Stomach smooth muscle (tissue), 2 donors: ENCODE measurements around the gene ITSN2.
"Not testable (repeated sequence)": the region's sequence is repeated elsewhere in the genome, so short reads cannot be mapped to it uniquely, and the experiment has no call there.

Experiments used
- H3K27ac ChIP-seq: one replicate; pipeline ENCODE4 v1.7.0; 2013; ENCODE audit warnings: mild to moderate bottlenecking, low read length, inconsistent platforms
- H3K27me3 ChIP-seq, 2 donors: one replicate each; pipeline ENCODE4 v1.7.0; 2013; ENCODE audit warnings: low read length in 2 of 2; ENCODE audit not compliant: insufficient read depth in 2 of 2, control insufficient read depth in 1 of 2
- H3K36me3 ChIP-seq, 2 donors: one replicate each; pipeline ENCODE4 v1.7.0; 2013; ENCODE audit warnings: low read length in 2 of 2; ENCODE audit not compliant: control insufficient read depth in 2 of 2, insufficient read depth in 2 of 2
- H3K4me1 ChIP-seq: one replicate; pipeline ENCODE4 v1.7.0; 2013; ENCODE audit warnings: low read length; ENCODE audit not compliant: control insufficient read depth, insufficient read depth
- H3K4me3 ChIP-seq, 2 donors: one replicate each; pipeline ENCODE4 v1.7.0; 2013; ENCODE audit warnings: low read length in 2 of 2
- H3K9ac ChIP-seq, 2 donors: one replicate each; pipeline ENCODE4 v1.7.0; 2013; ENCODE audit warnings: low read length in 2 of 2, mild to moderate bottlenecking in 1 of 2
- H3K9me3 ChIP-seq, 2 donors: one replicate each; pipeline ENCODE4 v1.7.0; 2013; ENCODE audit warnings: low read length in 2 of 2; ENCODE audit not compliant: control insufficient read depth in 2 of 2
- donor health status: healthy.
- donor health status: Pancreatic carcinoma.

The ITSN2 gene

GRCh38 chr2:24360050-24360962 is at the start of gene ITSN2:
ITSN2 (minus strand) TSS chr2:24360536; CDS start chr2:24328082, 32,454 bp downstream.
- Histone ChIP-seq H3K27me3 (no peaks in the 10 kb centered on the region), H3K4me3 (peak within 1 kb of the TSS; percentile 84 to 88), H3K9me3 (no peaks in the 10 kb centered on the region), H3K36me3 (no peaks in the 10 kb centered on the region), H3K27ac (peak within 1 kb of the TSS; percentile 78), H3K9ac (peak within 1 kb of the TSS; percentile 83 to 85), H3K4me1 (peaks cover 8% of the 10 kb centered on the region)

DNA sequence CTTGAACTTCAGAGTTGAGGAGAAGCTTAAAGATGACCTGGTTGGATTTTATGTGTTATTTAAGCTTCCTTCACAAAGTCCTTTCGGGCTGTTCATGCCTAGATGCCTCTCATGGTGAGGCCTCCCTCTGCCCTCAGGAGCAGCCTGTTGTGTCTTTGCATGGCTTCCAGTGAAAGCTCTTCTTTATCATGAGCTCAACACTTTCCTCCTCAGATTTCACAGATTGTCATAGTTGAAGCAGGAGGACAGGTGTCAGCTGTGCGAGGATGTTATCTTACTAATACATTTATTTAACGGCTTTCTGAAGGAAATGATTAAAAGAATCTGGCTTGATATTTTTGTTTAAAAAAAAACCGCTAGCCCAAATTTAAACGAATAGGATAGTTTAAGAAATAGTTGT is 48.8 kb upstream of the ITSN2 start:
- Histone ChIP-seq H3K9me3 (no peaks in the 10 kb centered on the region), H3K9ac (no peak overlapping the region), H3K27ac (no peak overlapping the region), H3K36me3 (no peaks in the 10 kb centered on the region), H3K27me3 (peaks cover 0 to 2% of the 10 kb centered on the region in 2 donors), H3K4me1 (no peaks in the 10 kb centered on the region), H3K4me3 (no peak overlapping the region)

DNA sequence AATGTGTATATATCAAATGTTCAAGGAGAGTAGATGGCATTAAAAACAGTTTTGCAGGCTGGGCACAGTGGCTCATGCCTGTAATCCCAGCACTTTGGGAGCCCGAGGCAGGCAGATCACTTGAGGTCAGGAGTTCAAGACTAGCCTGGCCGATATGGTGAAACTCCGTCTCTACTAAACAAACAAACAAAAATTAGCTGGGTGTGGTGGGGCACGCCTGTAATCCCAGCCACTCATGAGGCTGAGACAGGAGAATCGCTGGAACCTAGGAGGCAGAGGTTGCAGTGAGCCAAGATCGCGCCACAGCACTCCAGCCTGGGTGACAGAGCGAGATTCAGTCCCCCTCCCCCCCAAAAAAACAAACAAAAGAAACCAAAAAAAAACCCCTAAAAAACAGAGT is 48.4 kb upstream of the ITSN2 start:
- not testable (repeated sequence) for H3K9me3 ChIP-seq, H3K36me3 ChIP-seq, H3K4me1 ChIP-seq, H3K4me3 ChIP-seq, H3K27ac ChIP-seq, H3K9ac ChIP-seq, H3K27me3 ChIP-seq

- no peak overlapping the region for H3K4me3 ChIP-seq
- no peak overlapping the region for H3K27ac ChIP-seq
- H3K9ac ChIP-seq: no peak overlapping the region
These were observed 44.2 kb upstream of the ITSN2 start for GRCh38 chr2:24404491-24404921.

DNA sequence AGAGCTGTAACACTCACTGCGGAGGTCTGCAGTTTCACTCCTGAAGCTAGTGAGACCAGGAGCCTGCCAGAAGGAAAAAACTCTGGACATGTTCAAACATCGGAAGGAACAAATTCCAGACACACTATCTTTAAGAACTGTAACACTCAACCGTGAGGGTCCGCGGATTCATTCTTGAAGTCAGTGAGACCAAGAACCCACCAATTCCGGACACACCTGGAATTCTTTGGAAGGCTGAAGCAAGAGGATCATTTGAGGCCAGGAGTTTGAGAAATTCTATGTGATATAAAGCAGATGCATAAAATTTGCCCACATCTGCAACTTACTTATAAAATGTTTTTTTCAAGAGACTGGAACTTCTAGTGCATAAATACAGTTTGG is 43.5 kb upstream of the ITSN2 start:
- Histone ChIP-seq H3K27me3 (peaks cover 12 to 18% of the 10 kb centered on the region in 2 donors), H3K9me3 (peaks cover 0 to 5% of the 10 kb centered on the region in 2 donors), H3K27ac (no peak overlapping the region)

More at GRCh38 chr2:24404491-24404921, 44.2 kb upstream of the ITSN2 start:
- peaks cover 5% of the 10 kb centered on the region for H3K4me1 ChIP-seq
- no peaks in the 10 kb centered on the region for H3K36me3 ChIP-seq
- peaks cover 0 to 5% of the 10 kb centered on the region in 2 donors for H3K9me3 ChIP-seq
- peaks cover 12 to 18% of the 10 kb centered on the region in 2 donors for H3K27me3 ChIP-seq

GRCh38 chr2:24403168-24403831 is 43.0 kb upstream of the ITSN2 start:
- Histone ChIP-seq H3K27me3 (peaks cover 12 to 18% of the 10 kb centered on the region in 2 donors), H3K9ac (no peak overlapping the region), H3K4me1 (peaks cover 5% of the 10 kb centered on the region), H3K9me3 (peaks cover 0 to 5% of the 10 kb centered on the region in 2 donors), H3K36me3 (no peaks in the 10 kb centered on the region), H3K27ac (no peak overlapping the region), H3K4me3 (no peak overlapping the region)

More for the DNA sequence above, 43.5 kb upstream of the ITSN2 start:
- Histone ChIP-seq H3K9ac (no peak overlapping the region), H3K4me3 (no peak overlapping the region), H3K4me1 (peaks cover 5% of the 10 kb centered on the region), H3K36me3 (no peaks in the 10 kb centered on the region)

GRCh38 chr2:24402242-24403097 is 42.1 kb upstream of the ITSN2 start:
- peak overlapping the region in 1 of 2 donors; percentile 6 for H3K9ac ChIP-seq
- no peaks in the 10 kb centered on the region for H3K36me3 ChIP-seq
- no peak overlapping the region for H3K27ac ChIP-seq
- peaks cover 12 to 18% of the 10 kb centered on the region in 2 donors for H3K27me3 ChIP-seq
- H3K4me3 ChIP-seq: peak overlapping the region in 1 of 2 donors; percentile 65
- H3K9me3 ChIP-seq: peaks cover 0 to 5% of the 10 kb centered on the region in 2 donors
- H3K4me1 ChIP-seq: peaks cover 5% of the 10 kb centered on the region

- Histone ChIP-seq H3K36me3 (no peaks in the 10 kb centered on the region), H3K4me1 (peaks cover 5% of the 10 kb centered on the region), H3K27ac (no peak overlapping the region), H3K4me3 (no peak overlapping the region), H3K27me3 (peaks cover 12 to 18% of the 10 kb centered on the region in 2 donors), H3K9ac (no peak overlapping the region), H3K9me3 (peaks cover 0 to 5% of the 10 kb centered on the region in 2 donors)
These were observed 40.0 kb upstream of the ITSN2 start for GRCh38 chr2:24400207-24400907.

DNA sequence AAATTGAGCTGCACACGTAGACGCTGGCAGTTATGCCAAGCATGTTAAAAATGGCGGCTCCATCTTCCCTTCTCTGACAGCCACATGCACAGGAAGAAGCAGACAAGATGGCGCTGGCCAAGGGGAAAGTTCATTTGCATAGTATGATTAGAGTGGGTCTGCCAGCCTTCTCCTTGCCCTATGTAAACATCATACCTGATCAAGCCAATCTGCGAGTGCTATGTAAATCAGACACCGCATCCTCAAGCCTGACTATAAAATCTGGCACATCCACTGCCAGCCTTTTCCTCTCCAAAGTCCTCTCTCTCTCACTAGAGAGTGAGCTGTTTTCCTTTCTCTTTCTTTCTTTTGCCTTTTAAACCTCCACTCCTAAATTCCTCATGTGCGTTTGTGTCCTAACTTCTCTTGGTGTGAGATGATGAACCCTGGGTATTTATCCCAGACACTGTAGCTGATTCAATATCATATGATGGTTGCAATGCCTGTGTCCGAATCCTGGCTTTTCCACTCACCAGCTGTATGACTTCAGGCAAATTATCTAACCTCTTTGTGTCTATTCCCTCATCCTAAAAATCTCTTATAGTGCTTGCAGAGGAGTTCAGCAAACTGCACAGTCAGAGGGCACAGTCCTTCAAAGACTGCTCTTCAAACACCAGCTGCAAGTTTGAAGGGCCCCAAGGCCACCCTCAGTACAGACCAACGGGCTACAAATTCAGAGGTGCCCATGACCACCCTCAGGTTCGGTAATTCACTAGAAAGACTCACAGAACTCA is 39.3 kb upstream of the ITSN2 start:
- H3K4me1 ChIP-seq: peaks cover 5% of the 10 kb centered on the region
- H3K27ac ChIP-seq: no peak overlapping the region
- H3K4me3 ChIP-seq: no peak overlapping the region
- H3K36me3 ChIP-seq: no peaks in the 10 kb centered on the region
- H3K9ac ChIP-seq: no peak overlapping the region
- peaks cover 11 to 18% of the 10 kb centered on the region in 2 donors for H3K27me3 ChIP-seq
- peaks cover 0 to 5% of the 10 kb centered on the region in 2 donors for H3K9me3 ChIP-seq
